GM13977 (cell line): ENCODE results near the gene APH1B.

Source experiments
- DNase-seq: peaks from one replicate; pipeline ENCODE4 v3.0.0; 2012; ENCODE audit warnings: low spot score
- CTCF ChIP-seq: IDR thresholded peaks from 2 replicates; pipeline ENCODE4 v1.5.1; 2012; ENCODE audit warnings: mild to moderate bottlenecking, control low read depth; ENCODE audit not compliant: insufficient read depth; ENCODE audit errors: extremely low read depth, missing control alignments
- in situ Hi-C: fragments of 300-500 bp; cut with MboI; formaldehyde crosslinking; loops from one replicate; pipeline ENCODE4 v1.12.0; 2022; ENCODE audit warnings: low sequenced_read_pairs, low pct_unique_long_range_greater_than_20kb, mixed read lengths, inconsistent platforms; ENCODE audit not compliant: unreplicated experiment

APH1B gene

GRCh38 chr15:63344731-63345390 lies 67.5 kb downstream of the APH1B start:
- no peak for DNase-seq
- in situ Hi-C loops = no loop called here
- no peak for TF ChIP-seq CTCF

GRCh38 chr15:63345391-63345752 lies 68.0 kb downstream of the APH1B start:
- in situ Hi-C loops = no loop called here
- no peak for TF ChIP-seq CTCF

GRCh38 chr15:63347074-63347857 lies 69.9 kb downstream of the APH1B start:
- no peak for TF ChIP-seq CTCF
- no peak for DNase-seq
- in situ Hi-C loops = no loop called here

More at GRCh38 chr15:63345391-63345752, 68.0 kb downstream of the APH1B start:
- no peak for DNase-seq

GRCh38 chr15:63348392-63348791 lies 71.0 kb downstream of the APH1B start:
- no peak for DNase-seq
- in situ Hi-C loops = no loop called here
- TF ChIP-seq CTCF = no peak

- TF ChIP-seq CTCF = no peak
- DNase-seq = no peak
- in situ Hi-C loops = no loop called here
Measured at GRCh38 chr15:63349156-63349555, 71.8 kb downstream of the APH1B start.

- in situ Hi-C loops = no loop called here
- TF ChIP-seq CTCF = no peak
- DNase-seq = no peak
Measured at GRCh38 chr15:63349621-63350020, 72.2 kb downstream of the APH1B start.
